ENCODE data around the gene UFC1. TPM values are rescaled to one million over a fixed set of nuclear protein-coding genes. Genes with fewer than 3 reads are reported as not detected.

Gene UFC1
- total RNA-seq, 1 donor from 2014 or later, result 91.0 TPM

DNA sequence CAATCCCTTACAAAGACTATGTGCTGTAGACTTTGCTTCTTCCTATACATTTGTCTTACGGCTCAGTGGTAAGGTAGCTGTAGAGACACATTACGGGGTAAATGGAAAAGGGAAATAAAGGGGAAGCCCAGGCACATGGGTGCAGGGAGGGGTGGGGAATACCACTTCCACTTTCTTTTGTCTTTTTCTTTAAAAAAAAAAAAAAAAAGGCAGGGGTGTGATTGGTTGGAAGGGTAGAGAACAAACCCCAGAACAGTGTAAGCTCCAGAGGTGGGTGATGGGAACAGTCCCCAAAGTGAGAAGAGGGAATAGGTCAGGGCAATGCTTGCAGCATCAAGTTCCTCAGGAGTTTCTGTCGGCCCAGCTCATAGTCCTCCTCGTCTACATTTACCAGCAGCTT lies 31.9 kb upstream of the UFC1 start:
- peaks cover 27% of the 10 kb centered on the region for H3K36me3 Mint-ChIP-seq (ENCODE audit: low read depth, unreplicated experiment)
- Histone ChIP-seq H4K20me1 (ENCODE audit: insufficient read depth, low read length) (peaks cover 39% of the 10 kb centered on the region), H3K27ac (ENCODE audit: low read depth, low read length) (no peak overlapping the region), H3K79me2 (ENCODE audit: insufficient read depth, low read length) (peaks cover 66% of the 10 kb centered on the region), H3K4me1 (ENCODE audit: insufficient read depth, low read length) (peaks cover 17% of the 10 kb centered on the region), H3K27me3 (ENCODE audit: insufficient read depth, low read length) (no peaks in the 10 kb centered on the region), H3K36me3 (ENCODE audit: insufficient read depth, low read length) (peaks cover 36% of the 10 kb centered on the region), H3K4me2 (ENCODE audit: low read length) (no peak overlapping the region), H2AFZ (ENCODE audit: low read depth, low read length) (no peak overlapping the region), H3K4me3 (ENCODE audit: insufficient read depth, low read depth, low read length) (no peak overlapping the region), H3K9me3 (ENCODE audit: insufficient read depth, low read depth, low read length) (no peaks in the 10 kb centered on the region), H3K9ac (ENCODE audit: low read length) (no peak overlapping the region)
- TF ChIP-seq EZH2 (IDR thresholded peaks at IDR 0.05; ENCODE audit: insufficient read depth, low read length), result no peak
- TF ChIP-seq, protein P1, sequence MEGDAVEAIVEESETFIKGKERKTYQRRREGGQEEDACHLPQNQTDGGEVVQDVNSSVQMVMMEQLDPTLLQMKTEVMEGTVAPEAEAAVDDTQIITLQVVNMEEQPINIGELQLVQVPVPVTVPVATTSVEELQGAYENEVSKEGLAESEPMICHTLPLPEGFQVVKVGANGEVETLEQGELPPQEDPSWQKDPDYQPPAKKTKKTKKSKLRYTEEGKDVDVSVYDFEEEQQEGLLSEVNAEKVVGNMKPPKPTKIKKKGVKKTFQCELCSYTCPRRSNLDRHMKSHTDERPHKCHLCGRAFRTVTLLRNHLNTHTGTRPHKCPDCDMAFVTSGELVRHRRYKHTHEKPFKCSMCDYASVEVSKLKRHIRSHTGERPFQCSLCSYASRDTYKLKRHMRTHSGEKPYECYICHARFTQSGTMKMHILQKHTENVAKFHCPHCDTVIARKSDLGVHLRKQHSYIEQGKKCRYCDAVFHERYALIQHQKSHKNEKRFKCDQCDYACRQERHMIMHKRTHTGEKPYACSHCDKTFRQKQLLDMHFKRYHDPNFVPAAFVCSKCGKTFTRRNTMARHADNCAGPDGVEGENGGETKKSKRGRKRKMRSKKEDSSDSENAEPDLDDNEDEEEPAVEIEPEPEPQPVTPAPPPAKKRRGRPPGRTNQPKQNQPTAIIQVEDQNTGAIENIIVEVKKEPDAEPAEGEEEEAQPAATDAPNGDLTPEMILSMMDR (IDR thresholded peaks at IDR 0.05; ENCODE audit: insufficient read depth, low read depth, low read length), result no peak
- no peak overlapping the region for H3K27ac Mint-ChIP-seq (ENCODE audit: unreplicated experiment)
- H3K9me3 Mint-ChIP-seq (ENCODE audit: unreplicated experiment), result no peaks in the 10 kb centered on the region
- DNase-seq (ENCODE audit: low read depth) (no peak), FAIRE-seq (no peak)
- H3K27me3 Mint-ChIP-seq (ENCODE audit: low read depth, unreplicated experiment), result no peaks in the 10 kb centered on the region
- H3K4me1 Mint-ChIP-seq (ENCODE audit: low read depth, unreplicated experiment), result peaks cover 29% of the 10 kb centered on the region
- no peak overlapping the region for H3K4me3 Mint-ChIP-seq (ENCODE audit: unreplicated experiment)

DNA sequence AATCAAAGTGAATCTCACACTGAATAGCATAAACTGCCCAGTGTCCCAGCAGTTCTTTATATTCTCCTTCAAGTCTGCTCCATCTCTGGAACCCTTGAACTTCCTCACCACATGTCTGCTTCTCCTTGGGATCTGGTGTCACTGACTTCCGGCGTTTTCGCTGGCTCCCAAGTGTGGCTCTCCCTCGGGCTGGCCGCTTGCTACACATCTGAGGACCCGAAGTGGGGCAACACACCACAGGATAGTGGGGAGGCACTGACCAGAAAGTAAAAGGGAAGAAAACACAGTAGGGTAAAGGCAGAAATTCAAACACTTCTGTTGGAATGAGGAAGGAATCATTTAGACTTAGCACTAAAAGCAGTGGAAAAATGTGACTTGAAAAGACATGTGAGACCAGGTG lies 30.8 kb upstream of the UFC1 start:
- Histone ChIP-seq H3K4me1 (ENCODE audit: insufficient read depth, low read length) (peaks cover 16% of the 10 kb centered on the region), H3K27ac (ENCODE audit: low read depth, low read length) (no peak overlapping the region), H3K9ac (ENCODE audit: low read length) (no peak overlapping the region), H2AFZ (ENCODE audit: low read depth, low read length) (no peak overlapping the region), H4K20me1 (ENCODE audit: insufficient read depth, low read length) (peaks cover 50% of the 10 kb centered on the region), H3K9me3 (ENCODE audit: insufficient read depth, low read depth, low read length) (no peaks in the 10 kb centered on the region), H3K36me3 (ENCODE audit: insufficient read depth, low read length) (peaks cover 46% of the 10 kb centered on the region), H3K4me2 (ENCODE audit: low read length) (no peak overlapping the region), H3K79me2 (ENCODE audit: insufficient read depth, low read length) (peaks cover 67% of the 10 kb centered on the region), H3K4me3 (ENCODE audit: insufficient read depth, low read depth, low read length) (no peak overlapping the region), H3K27me3 (ENCODE audit: insufficient read depth, low read length) (no peaks in the 10 kb centered on the region)
- FAIRE-seq (no peak), DNase-seq (ENCODE audit: low read depth) (no peak)
- no peak overlapping the region for H3K27ac Mint-ChIP-seq (ENCODE audit: unreplicated experiment)
- H3K27me3 Mint-ChIP-seq (ENCODE audit: low read depth, unreplicated experiment), result no peaks in the 10 kb centered on the region
- H3K4me1 Mint-ChIP-seq (ENCODE audit: low read depth, unreplicated experiment), result peaks cover 34% of the 10 kb centered on the region
- no peak overlapping the region for H3K4me3 Mint-ChIP-seq (ENCODE audit: unreplicated experiment)
- no peaks in the 10 kb centered on the region for H3K9me3 Mint-ChIP-seq (ENCODE audit: unreplicated experiment)
- TF ChIP-seq, protein P1 (IDR thresholded peaks at IDR 0.05; ENCODE audit: insufficient read depth, low read depth, low read length), result no peak
- no peak for TF ChIP-seq EZH2 (IDR thresholded peaks at IDR 0.05; ENCODE audit: insufficient read depth, low read length)
- H3K36me3 Mint-ChIP-seq (ENCODE audit: low read depth, unreplicated experiment), result peaks cover 36% of the 10 kb centered on the region

DNA sequence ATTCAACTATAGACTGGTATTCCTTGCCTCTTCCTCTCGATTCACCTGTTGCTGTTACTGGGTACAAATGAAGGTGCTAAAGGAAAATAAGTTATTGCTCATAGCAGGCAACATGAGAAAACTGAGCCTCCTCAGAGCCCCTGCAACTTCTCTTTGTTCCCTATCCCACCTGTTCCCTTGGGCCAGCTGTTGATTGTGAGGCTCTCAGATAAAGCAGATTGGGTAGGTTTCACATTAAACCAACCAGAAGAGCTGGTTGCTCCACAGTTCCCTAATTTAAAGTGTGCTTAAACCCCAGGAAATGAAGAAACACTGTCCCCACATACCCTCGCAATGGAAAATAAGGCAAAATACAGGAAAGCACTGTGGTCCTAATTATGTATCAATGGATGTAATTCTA lies 26.1 kb upstream of the UFC1 start:
- Histone ChIP-seq H3K9me3 (ENCODE audit: insufficient read depth, low read depth, low read length) (no peaks in the 10 kb centered on the region), H3K27me3 (ENCODE audit: insufficient read depth, low read length) (no peaks in the 10 kb centered on the region), H4K20me1 (ENCODE audit: insufficient read depth, low read length) (peaks cover 74% of the 10 kb centered on the region), H3K79me2 (ENCODE audit: insufficient read depth, low read length) (peaks cover 81% of the 10 kb centered on the region), H3K36me3 (ENCODE audit: insufficient read depth, low read length) (peaks cover 32% of the 10 kb centered on the region), H3K4me2 (ENCODE audit: low read length) (no peak overlapping the region), H3K4me1 (ENCODE audit: insufficient read depth, low read length) (peaks cover 5% of the 10 kb centered on the region), H3K9ac (ENCODE audit: low read length) (no peak overlapping the region), H2AFZ (ENCODE audit: low read depth, low read length) (no peak overlapping the region), H3K27ac (ENCODE audit: low read depth, low read length) (no peak overlapping the region), H3K4me3 (ENCODE audit: insufficient read depth, low read depth, low read length) (no peak overlapping the region)
- H3K27me3 Mint-ChIP-seq (ENCODE audit: low read depth, unreplicated experiment), result no peaks in the 10 kb centered on the region
- no peak overlapping the region for H3K27ac Mint-ChIP-seq (ENCODE audit: unreplicated experiment)
- H3K9me3 Mint-ChIP-seq (ENCODE audit: unreplicated experiment), result no peaks in the 10 kb centered on the region
- H3K36me3 Mint-ChIP-seq (ENCODE audit: low read depth, unreplicated experiment), result peaks cover 32% of the 10 kb centered on the region
- no peak for TF ChIP-seq EZH2 (IDR thresholded peaks at IDR 0.05; ENCODE audit: insufficient read depth, low read length)
- TF ChIP-seq, protein P1 (IDR thresholded peaks at IDR 0.05; ENCODE audit: insufficient read depth, low read depth, low read length), result no peak
- peak overlapping the region; percentile 22 for H3K4me3 Mint-ChIP-seq (ENCODE audit: unreplicated experiment)
- DNase-seq (ENCODE audit: low read depth) (no peak), FAIRE-seq (no peak)
- peaks cover 28% of the 10 kb centered on the region for H3K4me1 Mint-ChIP-seq (ENCODE audit: low read depth, unreplicated experiment)
